ENCODE results near the gene CCDC149.

- TF ChIP-seq SIN3A (IDR thresholded peaks at IDR 0.05; ENCODE audit: borderline replicate concordance, insufficient read depth, low read length) (no peak), POLR2AphosphoS5 (IDR thresholded peaks at IDR 0.05; ENCODE audit: low read depth, low read length) (no peak), TAF1 (IDR thresholded peaks at IDR 0.05; ENCODE audit: borderline replicate concordance, insufficient read depth, low read length) (no peak), FOXP2 (optimal IDR thresholded peaks at IDR 0.05; ENCODE audit: borderline replicate concordance, extremely low read depth, extremely low read length, insufficient read depth) (no peak)
Measured at GRCh38 chr4:24956091-24956490, 43.2 kb upstream of the CCDC149 start.
